GM21619 (cell line): ENCODE results near the gene SIX6.
"Not testable (repeated sequence)": the region's sequence is repeated elsewhere in the genome, so short reads cannot be mapped to it uniquely, and the experiment has no call there.

Source experiments
- ATAC-seq: cut with Tn5 transposase; IDR thresholded peaks from one replicate; pipeline ENCODE4 v1.9.1; 2021; ENCODE audit not compliant: unreplicated experiment

The SIX6 gene

DNA sequence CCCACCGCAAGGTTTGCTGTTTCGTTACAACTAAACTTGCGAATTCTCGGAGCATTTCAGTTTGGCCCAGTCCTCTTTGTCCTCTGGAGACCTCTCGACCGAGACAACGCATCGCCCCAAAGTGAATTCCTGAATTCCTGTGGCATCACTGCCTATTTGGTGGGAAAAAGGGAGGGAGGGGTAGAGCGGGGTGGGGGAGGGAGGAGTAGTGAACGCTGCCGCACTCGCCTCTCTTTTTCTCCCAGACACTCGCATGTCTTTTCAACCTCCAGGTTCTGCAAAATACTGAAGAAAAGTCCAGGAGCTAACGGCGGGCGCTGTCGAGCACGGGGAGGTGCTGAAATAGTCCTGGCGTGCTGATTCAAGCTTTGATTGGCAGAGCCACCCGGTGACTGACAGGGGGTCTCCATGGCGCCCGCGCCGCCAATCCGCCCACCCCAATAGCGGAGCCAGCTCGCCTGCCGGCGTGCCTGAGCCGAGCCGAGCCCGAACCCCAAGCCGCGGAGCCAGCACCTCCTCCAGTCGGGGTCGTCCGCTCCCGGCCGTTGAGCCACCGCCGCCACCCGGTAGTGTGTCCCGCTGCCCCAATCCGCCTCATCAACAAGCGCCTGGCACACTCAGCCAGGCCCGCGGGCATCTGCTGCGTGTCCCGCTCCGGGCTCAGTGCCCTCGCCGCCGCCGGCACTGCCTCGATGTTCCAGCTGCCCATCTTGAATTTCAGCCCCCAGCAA, at the start of gene SIX6:
TSS of gene SIX6 (plus strand) at position 440 of the 731 bp plus-strand sequence. CDS start at position 693, 253 bp downstream.
- ATAC-seq: no peak

DNA sequence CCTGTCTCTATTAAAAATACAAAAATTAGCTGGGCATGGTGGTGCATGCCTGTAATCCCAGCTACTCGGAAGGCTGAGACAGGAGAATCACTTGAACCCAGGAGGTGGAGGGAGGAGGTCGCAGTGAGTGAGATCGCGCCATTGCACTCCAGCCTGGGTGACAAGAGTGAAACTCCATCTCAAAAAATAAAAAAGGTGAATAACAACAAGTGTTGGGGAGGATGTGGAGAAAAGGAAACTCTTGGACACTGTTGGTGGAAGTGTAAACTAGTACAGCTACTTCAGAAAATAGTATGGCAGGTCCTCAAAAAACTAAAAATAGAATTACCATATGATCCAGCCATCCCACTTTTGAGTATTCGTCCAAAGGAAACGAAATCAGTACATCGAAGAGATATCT, 28.7 kb upstream of the SIX6 start:
- ATAC-seq: not testable (repeated sequence)

DNA sequence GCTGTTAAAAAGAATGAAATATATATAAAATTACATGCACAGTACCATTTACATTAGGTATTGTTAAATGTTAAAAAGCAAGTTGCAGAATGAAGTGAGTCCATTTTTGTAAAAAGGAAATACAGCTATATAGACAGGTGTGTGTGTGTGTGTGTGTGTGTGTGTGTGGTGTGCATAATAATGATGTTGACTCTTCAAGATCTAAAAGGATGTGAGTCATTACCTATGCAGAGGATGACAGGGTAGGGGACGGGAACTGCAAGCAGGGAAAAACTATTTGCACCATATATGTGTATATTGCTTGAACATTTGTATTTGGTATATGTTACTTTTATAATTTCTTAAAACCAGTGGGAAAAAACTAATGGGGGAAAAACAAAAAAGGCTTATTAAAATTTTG, 26.2 kb upstream of the SIX6 start:
- ATAC-seq: no peak

DNA sequence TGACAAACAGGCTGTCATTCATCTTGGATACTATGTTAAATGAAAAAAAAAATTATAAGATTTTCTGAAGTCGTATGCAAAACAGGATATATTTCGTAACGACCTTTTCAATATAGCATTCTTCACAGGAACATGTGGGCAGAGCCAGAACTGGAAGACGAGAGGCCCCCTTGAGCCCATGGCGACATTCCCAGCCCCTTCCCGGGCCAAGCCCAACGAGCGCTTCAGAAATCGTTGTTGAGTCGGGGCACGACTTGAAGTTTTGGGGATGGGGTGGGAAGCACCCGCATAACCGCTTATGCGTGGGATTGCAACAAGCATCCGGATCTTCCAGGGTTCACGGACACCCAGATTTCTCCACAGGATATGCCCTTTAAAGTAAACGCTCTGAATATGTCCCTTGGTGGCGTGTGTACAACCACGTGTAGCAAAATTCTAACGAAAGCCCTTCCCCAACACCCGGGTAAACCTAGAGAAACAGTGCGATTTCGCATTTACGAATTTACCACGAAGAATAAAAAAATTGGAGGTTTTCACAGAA, 23.8 kb upstream of the SIX6 start:
- ATAC-seq: no peak

DNA sequence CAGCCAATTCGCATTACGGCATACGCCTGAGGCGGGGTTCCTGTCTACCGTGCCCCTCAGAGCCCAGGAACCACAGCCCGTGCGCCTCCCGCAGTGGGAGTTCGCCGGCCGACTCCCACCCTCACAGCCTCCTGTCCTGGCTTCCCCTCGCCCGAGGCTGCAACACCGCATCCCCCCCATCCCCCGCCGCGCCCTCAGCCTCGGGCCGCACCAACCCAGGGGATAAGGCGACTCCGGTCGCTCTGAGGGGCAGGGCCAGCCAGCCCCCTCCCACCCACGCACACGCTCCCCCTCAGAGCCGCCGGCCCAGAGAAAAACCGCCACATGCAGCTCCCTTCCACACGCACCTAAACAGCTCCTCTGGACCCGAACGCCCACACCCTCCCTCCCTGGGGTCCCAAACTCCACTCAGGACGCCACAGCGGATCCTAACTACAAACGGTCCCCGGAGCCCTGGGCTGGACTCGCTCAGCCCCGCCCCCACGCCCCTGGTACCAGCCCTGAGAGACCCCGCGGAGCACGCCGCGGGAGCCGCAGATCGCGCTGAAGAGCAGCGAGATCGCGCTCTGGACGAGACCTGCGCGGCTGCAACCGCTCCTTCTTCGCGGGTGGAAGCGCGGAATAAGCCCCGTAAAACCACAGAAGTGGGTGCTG, 23.2 kb upstream of the SIX6 start, which contains the start of gene C14orf39:
TSS of gene C14orf39 (minus strand) at position 466 of the 654 bp plus-strand sequence. CDS start 985 bp downstream, outside the sequence.
- ATAC-seq: no peak

DNA sequence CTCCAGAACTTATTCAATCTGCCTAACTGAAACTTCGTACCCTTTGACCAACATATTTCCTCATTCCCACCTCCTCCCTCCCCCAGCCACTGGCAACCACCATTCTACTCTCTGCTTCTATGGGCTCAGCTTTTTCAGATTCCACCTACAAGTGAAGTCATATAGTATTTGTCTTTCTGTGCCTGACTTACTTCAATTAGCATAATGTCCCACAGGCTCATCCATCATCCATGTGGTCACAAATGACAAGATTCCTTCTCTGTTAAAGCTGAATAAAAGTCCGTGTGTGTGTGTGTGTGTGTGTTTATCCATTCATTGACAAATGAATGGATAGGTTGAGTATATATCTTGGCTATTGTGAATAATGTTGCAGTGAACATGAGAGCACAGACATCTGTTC, 21.7 kb upstream of the SIX6 start:
- ATAC-seq: no peak

DNA sequence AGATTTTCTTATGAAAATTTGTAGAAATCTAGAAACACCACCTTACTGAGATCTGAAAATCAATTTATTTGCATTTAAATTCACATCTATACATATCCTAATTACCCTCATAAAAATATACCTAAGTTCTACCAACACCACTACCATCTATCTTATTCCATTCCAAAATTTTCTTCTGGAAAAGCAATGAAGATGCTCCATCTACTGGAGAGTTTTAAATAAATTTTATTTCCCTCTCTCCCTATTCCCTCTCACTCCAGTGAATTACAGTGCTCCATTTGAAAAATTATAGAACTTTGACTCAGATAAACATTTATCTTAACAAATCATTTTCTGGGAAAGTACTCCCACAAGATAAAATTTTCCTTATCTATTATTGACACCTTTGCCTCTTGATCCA, 20.8 kb upstream of the SIX6 start:
- ATAC-seq: no peak

DNA sequence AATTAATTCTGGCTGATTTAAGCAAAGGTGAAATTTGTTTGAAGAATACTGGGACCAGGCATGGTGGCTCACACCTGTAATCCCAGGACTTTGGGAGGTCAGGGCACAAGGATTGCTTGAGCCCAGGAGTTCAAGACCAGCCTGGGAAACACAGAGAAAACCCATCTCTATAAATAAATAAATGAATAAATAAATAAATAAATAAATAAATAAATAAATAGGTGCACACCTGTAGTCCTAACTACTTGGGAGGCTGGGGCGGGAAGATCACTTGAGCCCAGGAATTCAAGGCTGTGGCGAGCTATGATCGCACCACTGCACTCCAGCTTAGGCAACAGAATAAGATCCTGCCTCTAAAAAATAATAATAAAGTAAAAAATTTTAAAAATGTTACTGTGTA, 18.7 kb upstream of the SIX6 start:
- no peak for ATAC-seq

DNA sequence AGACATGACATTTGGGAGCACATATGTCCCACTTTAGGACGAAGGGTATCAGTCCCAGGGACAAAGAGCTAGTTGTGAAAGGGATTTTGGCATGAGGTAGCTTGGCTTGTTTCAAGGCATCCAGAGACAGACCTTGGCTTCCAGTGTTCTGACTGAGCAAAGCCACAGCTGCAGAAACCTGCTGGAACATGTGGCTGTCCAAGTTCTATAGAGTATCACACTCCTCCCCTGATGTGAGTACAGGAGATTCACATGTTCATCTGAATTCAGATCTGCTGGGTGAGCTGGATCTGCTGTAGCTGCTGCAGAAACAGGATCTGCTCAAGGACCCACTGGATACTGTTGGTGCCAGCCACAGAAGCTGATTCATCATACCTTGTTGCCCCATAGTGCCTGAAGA, 13.0 kb upstream of the SIX6 start:
- ATAC-seq: no peak

DNA sequence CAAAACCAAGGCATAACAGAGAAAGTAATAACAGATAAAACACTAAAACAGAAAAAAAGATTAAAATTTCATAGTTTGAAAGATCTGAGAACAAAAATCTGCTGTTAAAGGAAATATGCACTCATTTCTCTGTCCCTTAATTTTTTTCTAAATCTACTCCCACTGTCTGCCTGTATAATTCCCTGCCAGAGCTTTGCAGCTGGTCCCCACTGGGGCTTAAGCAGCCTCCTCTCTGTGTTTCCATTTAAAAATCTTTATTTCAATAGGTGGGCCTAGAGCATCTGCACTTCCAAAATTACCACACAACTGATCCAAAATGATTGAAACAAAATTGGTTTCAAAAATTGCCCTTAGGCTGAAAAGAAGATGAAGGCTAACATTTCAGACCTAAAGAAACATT, 6.4 kb upstream of the SIX6 start:
- no peak for ATAC-seq

DNA sequence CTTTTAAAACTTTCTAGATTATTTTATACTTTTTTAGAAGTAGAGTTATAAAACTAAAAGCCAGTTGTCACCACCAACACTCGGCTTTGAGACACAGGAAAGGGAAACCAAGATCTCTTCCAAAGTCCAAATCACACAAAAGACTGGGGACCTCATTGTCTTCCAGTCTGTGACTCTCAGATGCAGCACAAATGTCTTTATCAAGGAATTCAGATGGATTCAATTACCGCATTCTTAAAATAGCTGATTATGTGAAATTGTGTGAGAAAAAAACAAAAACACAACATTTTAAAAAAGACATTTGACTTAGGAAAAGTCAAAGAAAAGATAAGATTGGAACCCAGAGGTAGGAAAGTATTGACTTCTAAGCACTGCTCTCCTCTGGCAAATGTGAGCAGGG, 3.5 kb upstream of the SIX6 start:
- no peak for ATAC-seq

DNA sequence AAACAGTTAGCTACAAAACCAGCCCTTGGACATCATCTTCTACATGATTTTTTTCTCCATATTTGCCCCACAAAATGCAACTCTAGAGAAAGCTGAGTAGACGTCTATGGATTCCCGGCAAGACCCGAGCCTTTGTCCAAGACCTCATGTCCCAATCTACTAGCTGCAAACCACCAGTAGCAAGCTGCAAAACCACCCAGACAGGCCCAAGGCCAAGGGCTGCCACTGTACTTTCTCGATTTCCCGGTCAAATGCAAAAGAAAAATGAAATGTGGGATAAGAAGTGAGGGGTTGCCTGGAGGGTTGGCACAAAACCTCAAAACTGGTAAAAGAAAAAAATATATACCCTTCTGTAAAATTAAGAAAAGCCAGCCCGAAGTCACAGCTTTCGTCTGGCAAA, 2.9 kb upstream of the SIX6 start:
- ATAC-seq: no peak

DNA sequence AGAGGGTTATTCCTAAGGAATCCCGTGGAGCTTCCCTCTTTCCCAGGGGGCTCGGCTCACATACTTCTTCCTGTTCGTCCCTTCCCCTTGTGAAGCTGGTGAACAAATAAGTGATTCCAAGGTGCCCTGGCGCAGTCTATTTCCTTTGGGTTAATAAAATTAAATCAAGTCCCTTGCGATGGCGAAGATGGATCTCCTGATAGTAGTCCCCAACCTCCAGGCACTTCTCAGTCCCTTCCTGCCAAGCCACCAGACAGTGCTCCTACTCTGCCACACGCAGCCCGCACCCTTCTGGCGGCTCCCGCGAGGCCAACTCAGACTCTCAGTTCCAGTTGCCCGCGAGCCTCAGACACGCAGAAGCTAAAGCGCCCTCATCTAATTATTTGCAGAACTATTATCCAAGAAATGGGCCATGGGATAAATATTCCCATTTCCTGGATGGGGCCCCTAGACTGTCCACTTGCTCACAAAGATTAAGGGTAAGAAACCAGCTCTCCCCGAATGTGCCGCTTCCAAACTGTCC, 2.4 kb upstream of the SIX6 start:
- ATAC-seq: no peak

DNA sequence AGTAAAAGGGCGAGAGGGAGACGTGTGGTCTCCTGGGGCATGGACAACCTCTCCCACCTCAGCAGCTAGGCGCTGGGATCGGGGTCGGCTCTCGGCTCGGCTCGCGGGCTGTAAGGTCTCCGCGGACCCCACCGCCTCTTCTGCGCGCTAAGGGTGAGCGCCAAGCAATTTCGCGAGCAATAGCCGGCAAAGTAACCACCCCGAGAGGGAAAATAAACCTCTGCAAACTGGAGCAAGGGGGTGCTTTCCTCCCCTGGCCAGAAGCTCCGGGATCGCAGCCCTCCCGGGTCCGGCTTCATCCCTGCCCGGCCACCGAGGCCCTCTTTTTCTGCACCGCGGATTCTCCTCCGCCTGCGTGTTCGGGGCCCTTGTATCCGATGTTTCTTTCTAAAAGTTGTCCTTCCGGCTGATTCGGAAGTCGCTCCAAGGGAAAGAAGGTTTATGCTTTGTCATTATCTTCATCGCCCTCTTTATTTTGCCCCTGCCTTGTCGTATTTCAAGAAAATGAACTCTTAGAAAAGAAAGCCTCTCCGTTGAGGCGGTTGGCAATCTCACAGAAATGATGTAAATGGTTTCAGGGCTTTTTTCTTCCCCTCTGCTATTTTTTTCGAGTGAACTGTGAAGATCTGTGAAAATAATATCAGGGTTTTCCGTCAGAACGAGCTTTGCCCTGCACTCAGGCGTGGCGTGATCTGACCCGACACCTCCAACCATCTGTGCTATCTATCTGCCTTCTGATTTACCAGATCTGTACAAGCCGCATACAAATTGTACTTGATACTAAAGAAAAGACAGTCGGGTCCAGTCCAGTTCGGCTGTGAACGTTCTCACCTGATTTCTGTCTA, 1.7 kb upstream of the SIX6 start:
- ATAC-seq: no peak

DNA sequence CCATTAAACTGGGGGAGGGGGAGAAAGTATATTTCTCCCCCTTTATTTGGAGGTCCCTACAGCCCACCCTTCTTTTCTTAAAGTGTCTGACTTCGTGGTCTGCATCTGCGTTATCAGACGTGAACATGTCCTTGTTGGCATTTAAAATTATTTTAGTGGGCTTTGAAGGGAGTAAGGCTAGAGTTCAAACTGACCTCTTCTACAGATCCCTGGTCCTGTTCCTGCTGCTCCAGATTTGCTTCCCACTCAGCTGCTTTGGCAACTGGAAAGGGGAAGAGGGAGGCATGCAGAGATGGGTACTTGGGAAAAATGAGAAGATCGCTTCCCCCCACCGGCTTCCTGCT, 611 bp upstream of the SIX6 start:
- no peak for ATAC-seq

DNA sequence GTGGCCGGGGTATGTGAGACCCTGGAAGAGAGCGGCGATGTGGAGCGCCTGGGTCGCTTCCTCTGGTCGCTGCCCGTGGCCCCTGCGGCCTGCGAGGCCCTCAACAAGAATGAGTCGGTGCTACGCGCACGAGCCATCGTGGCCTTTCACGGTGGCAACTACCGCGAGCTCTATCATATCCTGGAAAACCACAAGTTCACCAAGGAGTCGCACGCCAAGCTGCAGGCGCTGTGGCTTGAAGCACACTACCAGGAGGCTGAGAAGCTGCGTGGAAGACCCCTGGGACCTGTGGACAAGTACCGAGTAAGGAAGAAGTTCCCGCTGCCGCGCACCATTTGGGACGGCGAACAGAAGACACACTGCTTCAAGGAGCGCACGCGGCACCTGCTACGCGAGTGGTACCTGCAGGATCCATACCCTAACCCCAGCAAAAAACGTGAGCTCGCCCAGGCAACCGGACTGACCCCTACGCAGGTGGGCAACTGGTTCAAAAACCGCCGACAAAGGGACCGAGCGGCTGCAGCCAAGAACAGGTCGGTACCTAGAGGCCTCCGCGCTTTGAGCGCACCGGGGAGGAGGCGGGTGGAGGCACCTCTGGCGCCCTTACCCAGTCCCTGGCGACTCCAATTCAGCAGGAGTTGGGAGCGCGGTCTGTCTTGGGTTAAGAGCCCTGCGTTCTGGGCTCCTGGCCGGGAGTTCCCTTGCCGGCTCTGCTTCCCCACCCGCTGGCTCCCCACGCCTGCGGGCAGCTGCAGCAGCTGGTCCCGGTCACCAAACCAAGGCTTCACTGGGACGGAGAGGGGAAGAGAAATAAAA, 700 bp downstream of the SIX6 start:
- ATAC-seq: no peak

DNA sequence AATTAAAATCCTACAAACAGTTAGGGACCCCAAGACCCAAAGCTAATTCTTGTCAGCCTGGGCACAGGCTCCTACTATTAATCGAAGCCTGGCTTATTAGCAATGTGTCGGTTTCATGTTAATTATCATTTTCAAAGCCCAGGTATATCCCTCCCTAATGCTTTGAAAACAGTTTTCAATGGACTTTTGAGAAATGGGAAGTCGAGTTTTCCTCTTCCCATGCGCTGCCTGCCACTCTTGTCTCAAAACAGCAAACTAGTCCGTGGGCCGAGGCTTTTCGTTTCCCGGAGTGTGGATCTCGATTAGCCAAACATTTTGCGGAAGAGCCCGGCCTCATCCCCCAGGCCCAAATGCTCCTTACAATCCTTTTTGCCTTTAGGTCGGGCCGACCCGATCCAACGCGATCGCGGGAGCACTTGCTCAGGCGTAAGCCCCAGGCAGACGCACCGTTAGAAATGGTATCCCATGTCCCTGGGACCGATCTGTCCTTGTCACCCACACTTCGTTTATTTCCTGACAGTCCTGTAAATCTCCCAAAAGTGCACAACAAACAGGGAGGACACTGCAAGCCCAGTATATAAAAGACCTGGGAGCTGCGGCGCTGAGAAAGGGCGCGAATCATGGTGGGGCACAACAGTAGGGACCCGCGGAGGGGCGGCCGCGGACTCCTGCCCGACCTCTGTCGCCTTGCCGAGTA, 1.5 kb downstream of the SIX6 start:
- ATAC-seq: no peak

DNA sequence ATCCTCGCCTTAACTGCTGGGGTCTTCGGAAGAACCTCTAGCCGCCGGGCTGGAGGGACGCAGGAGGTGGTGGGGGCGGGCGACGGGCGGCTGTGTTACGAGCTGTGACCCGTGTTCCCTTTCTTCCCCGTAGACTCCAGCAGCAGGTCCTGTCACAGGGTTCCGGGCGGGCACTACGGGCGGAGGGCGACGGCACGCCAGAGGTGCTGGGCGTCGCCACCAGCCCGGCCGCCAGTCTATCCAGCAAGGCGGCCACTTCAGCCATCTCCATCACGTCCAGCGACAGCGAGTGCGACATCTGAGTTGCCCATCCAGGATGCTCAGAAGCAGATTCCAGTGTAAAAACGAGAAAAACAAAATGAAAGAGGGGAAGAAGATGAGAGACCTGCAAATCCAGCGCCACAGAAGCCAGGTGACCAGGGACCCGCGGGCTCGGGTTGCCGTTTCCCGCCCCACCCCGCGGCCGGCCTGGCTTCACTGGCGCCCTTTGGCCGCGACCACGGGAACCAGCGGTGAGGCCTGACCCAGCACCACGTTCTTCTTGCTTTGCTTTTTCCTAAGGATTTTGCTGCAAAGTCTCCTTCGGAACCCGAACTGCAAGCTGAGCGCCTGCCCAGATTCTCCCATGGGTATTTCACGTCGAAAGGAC, 2.1 kb downstream of the SIX6 start:
- ATAC-seq: no peak

DNA sequence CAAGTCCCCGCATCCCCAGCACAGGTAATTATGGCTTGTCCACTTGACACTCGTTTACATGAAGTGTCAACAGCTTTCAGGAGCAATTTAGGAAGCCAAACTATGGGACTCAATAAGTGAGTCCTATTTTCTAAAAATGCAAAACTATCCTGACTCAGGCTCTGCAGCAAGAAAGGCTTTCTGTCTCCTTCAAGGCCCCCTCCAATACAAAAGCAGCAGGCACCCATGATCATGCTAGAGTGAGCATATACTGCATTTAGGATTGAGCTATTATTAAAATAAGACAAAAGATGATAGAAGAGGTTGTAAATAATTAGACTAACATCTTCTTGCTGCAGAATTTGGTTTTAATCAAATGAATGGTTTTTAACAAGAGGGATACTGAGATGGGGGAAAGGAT, 3.2 kb downstream of the SIX6 start:
- ATAC-seq: no peak
